NCI-H146 (cell line): ENCODE results near the gene RASSF4.
A peak's percentile ranks its signal among the peaks of the same experiment; 100 is the strongest.

Experiments
- DNase-seq: peaks from one replicate; lab custom pipeline; 2025; lab: John Stamatoyannopoulos, UW

The RASSF4 gene

GRCh38 chr10:44947371-44948152 lies 12.0 kb upstream of the RASSF4 start:
- no peak for DNase-seq

GRCh38 chr10:44948642-44949041 lies 11.0 kb upstream of the RASSF4 start:
- no peak for DNase-seq

- no peak for DNase-seq
Measured at GRCh38 chr10:44949127-44949802, 10.3 kb upstream of the RASSF4 start.

GRCh38 chr10:44949915-44950314 lies 9.7 kb upstream of the RASSF4 start:
- no peak for DNase-seq

GRCh38 chr10:44950326-44951225 lies 9.0 kb upstream of the RASSF4 start:
- DNase-seq: no peak

GRCh38 chr10:44951576-44952226 lies 7.9 kb upstream of the RASSF4 start:
- DNase-seq: no peak

GRCh38 chr10:44952779-44953231 lies 6.8 kb upstream of the RASSF4 start:
- DNase-seq: no peak

GRCh38 chr10:44954042-44954441 lies 5.6 kb upstream of the RASSF4 start:
- DNase-seq: no peak

- DNase-seq: no peak
Measured at GRCh38 chr10:44954962-44955361, 4.6 kb upstream of the RASSF4 start.

- no peak for DNase-seq
Measured at GRCh38 chr10:44955413-44956070, 4.1 kb upstream of the RASSF4 start.

- DNase-seq: no peak
Measured at GRCh38 chr10:44956226-44956625, 3.4 kb upstream of the RASSF4 start.

- no peak for DNase-seq
Measured at GRCh38 chr10:44956717-44957706, 2.6 kb upstream of the RASSF4 start.

GRCh38 chr10:44958196-44958897 lies 1.3 kb upstream of the RASSF4 start:
- DNase-seq: no peak

- no peak for DNase-seq
Measured at GRCh38 chr10:44958898-44959246, 730 bp upstream of the RASSF4 start.

- peak; percentile 42 for DNase-seq
Measured at GRCh38 chr10:44960088-44960460, 472 bp downstream of the RASSF4 start.

- DNase-seq: no peak
Measured at GRCh38 chr10:44960482-44961229, 1.1 kb downstream of the RASSF4 start.

- no peak for DNase-seq
Measured at GRCh38 chr10:44961230-44961571, 1.6 kb downstream of the RASSF4 start.

- no peak for DNase-seq
Measured at GRCh38 chr10:44961931-44962750, 2.5 kb downstream of the RASSF4 start.
